ENCODE measurements around the gene RIBC2.

DNA sequence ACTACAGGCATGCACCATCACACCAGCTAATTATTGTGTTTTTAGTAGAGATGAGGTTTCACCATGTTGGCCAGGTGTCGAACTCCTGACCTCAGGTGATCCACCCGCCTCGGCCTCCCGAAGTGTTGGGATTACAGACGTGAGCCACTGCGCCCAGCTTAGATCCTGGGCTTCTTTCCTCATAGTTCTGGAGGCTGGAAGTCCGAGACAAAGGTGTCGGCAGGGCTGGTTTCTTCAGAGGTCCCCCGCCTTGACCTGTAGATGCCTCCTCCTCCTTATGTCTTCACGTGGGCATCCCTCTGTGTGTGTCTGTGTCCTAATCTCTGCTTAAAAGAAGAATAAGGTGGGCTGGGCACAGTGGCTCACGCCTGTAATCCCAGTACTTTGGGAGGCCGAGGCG lies 45.0 kb downstream of the RIBC2 start:
- TF ChIP-seq, protein P1, sequence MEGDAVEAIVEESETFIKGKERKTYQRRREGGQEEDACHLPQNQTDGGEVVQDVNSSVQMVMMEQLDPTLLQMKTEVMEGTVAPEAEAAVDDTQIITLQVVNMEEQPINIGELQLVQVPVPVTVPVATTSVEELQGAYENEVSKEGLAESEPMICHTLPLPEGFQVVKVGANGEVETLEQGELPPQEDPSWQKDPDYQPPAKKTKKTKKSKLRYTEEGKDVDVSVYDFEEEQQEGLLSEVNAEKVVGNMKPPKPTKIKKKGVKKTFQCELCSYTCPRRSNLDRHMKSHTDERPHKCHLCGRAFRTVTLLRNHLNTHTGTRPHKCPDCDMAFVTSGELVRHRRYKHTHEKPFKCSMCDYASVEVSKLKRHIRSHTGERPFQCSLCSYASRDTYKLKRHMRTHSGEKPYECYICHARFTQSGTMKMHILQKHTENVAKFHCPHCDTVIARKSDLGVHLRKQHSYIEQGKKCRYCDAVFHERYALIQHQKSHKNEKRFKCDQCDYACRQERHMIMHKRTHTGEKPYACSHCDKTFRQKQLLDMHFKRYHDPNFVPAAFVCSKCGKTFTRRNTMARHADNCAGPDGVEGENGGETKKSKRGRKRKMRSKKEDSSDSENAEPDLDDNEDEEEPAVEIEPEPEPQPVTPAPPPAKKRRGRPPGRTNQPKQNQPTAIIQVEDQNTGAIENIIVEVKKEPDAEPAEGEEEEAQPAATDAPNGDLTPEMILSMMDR (conservative IDR thresholded peaks at IDR 0.05; ENCODE audit: low read length) = no peak
- no peak for TF ChIP-seq EZH2phosphoT487 (IDR thresholded peaks at IDR 0.05; ENCODE audit: borderline replicate concordance, low read depth, low read length)
